ENCODE results near the gene NANS. TPM values are rescaled to one million over a fixed set of nuclear protein-coding genes. Genes with fewer than 3 reads are reported as not detected.

Gene NANS
- total and polyA plus RNA-seq, 4 donors: 23.4 to 55.4 (median 42.8) TPM

DNA sequence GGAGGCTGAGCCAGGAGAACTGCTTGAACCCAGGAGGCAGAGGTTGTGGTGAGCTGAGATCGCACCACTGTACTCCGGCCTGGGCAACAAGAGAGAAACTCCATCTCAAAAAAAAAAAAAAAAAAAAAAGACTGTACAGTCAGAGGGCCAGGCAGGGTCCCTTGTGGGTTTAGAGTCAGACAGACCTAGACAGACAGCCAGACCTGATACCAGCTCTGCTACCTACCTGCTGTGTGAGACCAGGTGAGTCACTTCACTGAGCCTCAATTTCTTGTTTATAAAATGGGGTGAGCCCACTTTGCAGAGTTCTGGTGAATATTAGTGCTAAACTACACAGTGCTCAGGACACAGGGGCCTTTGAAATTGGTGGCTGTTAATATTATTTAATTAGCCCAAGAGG, 42.8 kb downstream of the NANS start:
- TF ChIP-seq SP1 (IDR thresholded peaks at IDR 0.05): no peak
- no peak for TF ChIP-seq FOXA1 (IDR thresholded peaks at IDR 0.05)
- TF ChIP-seq ZBTB33 (IDR thresholded peaks at IDR 0.05): no peak
- no peak for TF ChIP-seq FOXA2 (IDR thresholded peaks at IDR 0.05)
- no peak for TF ChIP-seq NR2F2 (IDR thresholded peaks at IDR 0.05)
- no peak for TF ChIP-seq RXRA (IDR thresholded peaks at IDR 0.05)
- no peak for TF ChIP-seq HNF4G (IDR thresholded peaks at IDR 0.05)
- TF ChIP-seq RAD21 (IDR thresholded peaks at IDR 0.05): no peak
- Histone ChIP-seq H3K4me3 (ENCODE audit: low read depth in 1 of 3, low read length in 3 of 3) (no peak overlapping the region), H3K9me3 (ENCODE audit: control insufficient read depth in 4 of 4, low read length in 3 of 4) (no peaks in the 10 kb centered on the region), H3K27ac (ENCODE audit: low read depth in 1 of 2, low read length in 2 of 2) (no peak overlapping the region), H3K9ac (ENCODE audit: low read depth in 1 of 2, low read length in 2 of 2) (no peak overlapping the region), H3K4me1 (ENCODE audit: control insufficient read depth in 4 of 4, insufficient read depth in 4 of 4, low read length in 3 of 4) (peaks cover 0 to 5% (median 2%) of the 10 kb centered on the region in 4 donors), H3K36me3 (ENCODE audit: control insufficient read depth in 4 of 4, insufficient read depth in 3 of 4, low read depth in 1 of 4, low read length in 3 of 4) (peaks cover 6 to 16% (median 12%) of the 10 kb centered on the region in 4 donors), H3K27me3 (ENCODE audit: control insufficient read depth in 4 of 4, insufficient read depth in 4 of 4, low read length in 3 of 4) (no peaks in the 10 kb centered on the region)
- DNase-seq (ENCODE audit: low spot score): no peak
- WGBS: 93% methylated on average over 2 of the region's 2 CpGs

- Histone ChIP-seq H3K36me3 (ENCODE audit: control insufficient read depth in 4 of 4, insufficient read depth in 3 of 4, low read depth in 1 of 4, low read length in 3 of 4) (peaks cover 6 to 11% (median 10%) of the 10 kb centered on the region in 4 donors), H3K9ac (ENCODE audit: low read depth in 1 of 2, low read length in 2 of 2) (no peak overlapping the region), H3K9me3 (ENCODE audit: control insufficient read depth in 4 of 4, low read length in 3 of 4) (no peaks in the 10 kb centered on the region), H3K4me3 (ENCODE audit: low read depth in 1 of 3, low read length in 3 of 3) (no peak overlapping the region), H3K27me3 (ENCODE audit: control insufficient read depth in 4 of 4, insufficient read depth in 4 of 4, low read length in 3 of 4) (no peaks in the 10 kb centered on the region), H3K4me1 (ENCODE audit: control insufficient read depth in 4 of 4, insufficient read depth in 4 of 4, low read length in 3 of 4) (peaks cover 0 to 5% (median 2%) of the 10 kb centered on the region in 4 donors), H3K27ac (ENCODE audit: low read depth in 1 of 2, low read length in 2 of 2) (no peak overlapping the region)
- DNase-seq (ENCODE audit: low spot score): no peak
- no peak for TF ChIP-seq JUND (IDR thresholded peaks at IDR 0.05)
- TF ChIP-seq SP1 (IDR thresholded peaks at IDR 0.05): no peak
- TF ChIP-seq ZBTB33 (IDR thresholded peaks at IDR 0.05): no peak
- no peak for TF ChIP-seq ATF3 (IDR thresholded peaks at IDR 0.05)
- no peak for TF ChIP-seq MAX (IDR thresholded peaks at IDR 0.05)
- no peak for TF ChIP-seq FOXA1 (IDR thresholded peaks at IDR 0.05)
- no peak for TF ChIP-seq RXRA (IDR thresholded peaks at IDR 0.05)
- no peak for TF ChIP-seq FOXA2 (IDR thresholded peaks at IDR 0.05)
- TF ChIP-seq GABPA (IDR thresholded peaks at IDR 0.05 in 1 of 2, conservative IDR thresholded peaks at IDR 0.05 in 1 of 2): no peak
- TF ChIP-seq HNF4A (conservative IDR thresholded peaks at IDR 0.05): no peak
- no peak for TF ChIP-seq NR2F2 (IDR thresholded peaks at IDR 0.05)
- no peak for TF ChIP-seq RAD21 (IDR thresholded peaks at IDR 0.05)
- no peak for TF ChIP-seq TAF1 (conservative IDR thresholded peaks at IDR 0.05)
- no peak for TF ChIP-seq REST (IDR thresholded peaks at IDR 0.05)
- no peak for TF ChIP-seq HNF4G (IDR thresholded peaks at IDR 0.05)
- TF ChIP-seq, protein P1, sequence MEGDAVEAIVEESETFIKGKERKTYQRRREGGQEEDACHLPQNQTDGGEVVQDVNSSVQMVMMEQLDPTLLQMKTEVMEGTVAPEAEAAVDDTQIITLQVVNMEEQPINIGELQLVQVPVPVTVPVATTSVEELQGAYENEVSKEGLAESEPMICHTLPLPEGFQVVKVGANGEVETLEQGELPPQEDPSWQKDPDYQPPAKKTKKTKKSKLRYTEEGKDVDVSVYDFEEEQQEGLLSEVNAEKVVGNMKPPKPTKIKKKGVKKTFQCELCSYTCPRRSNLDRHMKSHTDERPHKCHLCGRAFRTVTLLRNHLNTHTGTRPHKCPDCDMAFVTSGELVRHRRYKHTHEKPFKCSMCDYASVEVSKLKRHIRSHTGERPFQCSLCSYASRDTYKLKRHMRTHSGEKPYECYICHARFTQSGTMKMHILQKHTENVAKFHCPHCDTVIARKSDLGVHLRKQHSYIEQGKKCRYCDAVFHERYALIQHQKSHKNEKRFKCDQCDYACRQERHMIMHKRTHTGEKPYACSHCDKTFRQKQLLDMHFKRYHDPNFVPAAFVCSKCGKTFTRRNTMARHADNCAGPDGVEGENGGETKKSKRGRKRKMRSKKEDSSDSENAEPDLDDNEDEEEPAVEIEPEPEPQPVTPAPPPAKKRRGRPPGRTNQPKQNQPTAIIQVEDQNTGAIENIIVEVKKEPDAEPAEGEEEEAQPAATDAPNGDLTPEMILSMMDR (IDR thresholded peaks at IDR 0.05; ENCODE audit: low read depth, low read length, missing input control): no peak
- TF ChIP-seq YY1 (IDR thresholded peaks at IDR 0.05): no peak
- 76% methylated on average over 5 of the region's 5 CpGs for WGBS
Measured at GRCh38 chr9:98099898-98100297, 43.4 kb downstream of the NANS start.
